ENCODE measurements around the gene NPBWR2. TPM values are rescaled to one million over a fixed set of nuclear protein-coding genes. Genes with fewer than 3 reads are reported as not detected.

Gene NPBWR2
- total and polyA plus RNA-seq, 2 experiments from 2014 or later = not detected

DNA sequence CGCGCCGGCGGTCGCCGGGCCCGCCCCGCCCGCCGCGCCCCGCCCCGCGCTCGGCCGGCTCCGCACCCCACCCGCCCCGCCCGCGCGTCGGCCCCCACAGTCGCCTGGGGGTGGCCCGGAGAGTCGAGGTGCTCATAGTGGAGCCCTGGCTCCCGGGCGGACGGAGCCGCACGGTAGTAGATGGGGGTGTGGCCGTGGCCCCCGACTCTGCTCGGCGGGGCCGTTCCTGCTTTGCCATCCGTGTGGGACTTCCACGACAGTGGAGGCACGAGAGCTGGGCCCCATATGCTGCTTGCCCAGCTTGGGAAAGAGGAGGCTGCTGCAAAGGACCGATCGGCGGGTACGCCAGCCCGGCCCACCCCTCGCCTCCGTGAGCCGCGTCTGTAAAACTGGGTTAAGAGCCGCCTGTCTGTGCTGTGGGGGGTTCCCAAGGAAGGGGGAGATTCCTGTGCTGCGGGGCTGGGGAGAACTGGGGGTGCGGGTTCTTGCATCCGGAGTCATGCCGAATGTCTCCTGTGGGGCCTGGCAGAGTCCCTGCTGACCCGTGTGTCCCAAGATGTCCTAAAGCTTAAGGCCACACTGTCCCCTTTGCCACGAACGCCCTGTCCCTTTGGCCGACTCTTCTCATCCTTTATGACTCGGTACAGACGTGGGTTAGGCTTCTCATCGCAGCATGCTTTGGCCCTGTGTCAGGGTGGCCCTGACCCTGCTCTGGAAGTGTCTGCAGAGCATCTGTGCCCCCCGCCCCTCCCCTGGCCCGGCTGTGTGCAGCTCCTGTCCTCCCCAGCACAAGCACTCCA lies 27.2 kb downstream of the NPBWR2 start, which contains the start of gene OPRL1:
TSS of gene OPRL1 (plus strand) at position 70 of the 800 bp plus-strand sequence. CDS start 12,639 bp downstream, outside the sequence.
- H3K9me2 ChIP-seq (ENCODE audit: insufficient read depth) = no peaks in the 10 kb centered on the region
- peaks cover 43% of the 10 kb centered on the region for H3K27me3 ChIP-seq (ENCODE audit: insufficient read depth)
- Mint-ChIP-seq H3K4me1 (peaks cover 33% of the 10 kb centered on the region), H3K27me3 (ENCODE audit: insufficient read depth, low read depth, poor library complexity) (peaks cover 42% of the 10 kb centered on the region), H3K9me3 (0 out of 3 replicates have a peak, but pooled peaks cover 3% of the 10 kb centered on the region), H3K4me3 (peak within 1 kb of the TSS; percentile 77), H3K27ac (no peak within 1 kb of the TSS), H3K36me3 (ENCODE audit: low read depth) (no peaks in the 10 kb centered on the region; the same call in 2 of the 3 replicates)
- no peaks in the 10 kb centered on the region for H4K20me1 ChIP-seq (replicated peaks; ENCODE audit: insufficient read depth)
- no peak for TF ChIP-seq ZNF114 (CRISPR knock-in tag; IDR thresholded peaks at IDR 0.05)
- TF ChIP-seq NANOG (IDR thresholded peaks at IDR 0.05; ENCODE audit: borderline replicate concordance) = no peak
- TF ChIP-seq, protein P1, sequence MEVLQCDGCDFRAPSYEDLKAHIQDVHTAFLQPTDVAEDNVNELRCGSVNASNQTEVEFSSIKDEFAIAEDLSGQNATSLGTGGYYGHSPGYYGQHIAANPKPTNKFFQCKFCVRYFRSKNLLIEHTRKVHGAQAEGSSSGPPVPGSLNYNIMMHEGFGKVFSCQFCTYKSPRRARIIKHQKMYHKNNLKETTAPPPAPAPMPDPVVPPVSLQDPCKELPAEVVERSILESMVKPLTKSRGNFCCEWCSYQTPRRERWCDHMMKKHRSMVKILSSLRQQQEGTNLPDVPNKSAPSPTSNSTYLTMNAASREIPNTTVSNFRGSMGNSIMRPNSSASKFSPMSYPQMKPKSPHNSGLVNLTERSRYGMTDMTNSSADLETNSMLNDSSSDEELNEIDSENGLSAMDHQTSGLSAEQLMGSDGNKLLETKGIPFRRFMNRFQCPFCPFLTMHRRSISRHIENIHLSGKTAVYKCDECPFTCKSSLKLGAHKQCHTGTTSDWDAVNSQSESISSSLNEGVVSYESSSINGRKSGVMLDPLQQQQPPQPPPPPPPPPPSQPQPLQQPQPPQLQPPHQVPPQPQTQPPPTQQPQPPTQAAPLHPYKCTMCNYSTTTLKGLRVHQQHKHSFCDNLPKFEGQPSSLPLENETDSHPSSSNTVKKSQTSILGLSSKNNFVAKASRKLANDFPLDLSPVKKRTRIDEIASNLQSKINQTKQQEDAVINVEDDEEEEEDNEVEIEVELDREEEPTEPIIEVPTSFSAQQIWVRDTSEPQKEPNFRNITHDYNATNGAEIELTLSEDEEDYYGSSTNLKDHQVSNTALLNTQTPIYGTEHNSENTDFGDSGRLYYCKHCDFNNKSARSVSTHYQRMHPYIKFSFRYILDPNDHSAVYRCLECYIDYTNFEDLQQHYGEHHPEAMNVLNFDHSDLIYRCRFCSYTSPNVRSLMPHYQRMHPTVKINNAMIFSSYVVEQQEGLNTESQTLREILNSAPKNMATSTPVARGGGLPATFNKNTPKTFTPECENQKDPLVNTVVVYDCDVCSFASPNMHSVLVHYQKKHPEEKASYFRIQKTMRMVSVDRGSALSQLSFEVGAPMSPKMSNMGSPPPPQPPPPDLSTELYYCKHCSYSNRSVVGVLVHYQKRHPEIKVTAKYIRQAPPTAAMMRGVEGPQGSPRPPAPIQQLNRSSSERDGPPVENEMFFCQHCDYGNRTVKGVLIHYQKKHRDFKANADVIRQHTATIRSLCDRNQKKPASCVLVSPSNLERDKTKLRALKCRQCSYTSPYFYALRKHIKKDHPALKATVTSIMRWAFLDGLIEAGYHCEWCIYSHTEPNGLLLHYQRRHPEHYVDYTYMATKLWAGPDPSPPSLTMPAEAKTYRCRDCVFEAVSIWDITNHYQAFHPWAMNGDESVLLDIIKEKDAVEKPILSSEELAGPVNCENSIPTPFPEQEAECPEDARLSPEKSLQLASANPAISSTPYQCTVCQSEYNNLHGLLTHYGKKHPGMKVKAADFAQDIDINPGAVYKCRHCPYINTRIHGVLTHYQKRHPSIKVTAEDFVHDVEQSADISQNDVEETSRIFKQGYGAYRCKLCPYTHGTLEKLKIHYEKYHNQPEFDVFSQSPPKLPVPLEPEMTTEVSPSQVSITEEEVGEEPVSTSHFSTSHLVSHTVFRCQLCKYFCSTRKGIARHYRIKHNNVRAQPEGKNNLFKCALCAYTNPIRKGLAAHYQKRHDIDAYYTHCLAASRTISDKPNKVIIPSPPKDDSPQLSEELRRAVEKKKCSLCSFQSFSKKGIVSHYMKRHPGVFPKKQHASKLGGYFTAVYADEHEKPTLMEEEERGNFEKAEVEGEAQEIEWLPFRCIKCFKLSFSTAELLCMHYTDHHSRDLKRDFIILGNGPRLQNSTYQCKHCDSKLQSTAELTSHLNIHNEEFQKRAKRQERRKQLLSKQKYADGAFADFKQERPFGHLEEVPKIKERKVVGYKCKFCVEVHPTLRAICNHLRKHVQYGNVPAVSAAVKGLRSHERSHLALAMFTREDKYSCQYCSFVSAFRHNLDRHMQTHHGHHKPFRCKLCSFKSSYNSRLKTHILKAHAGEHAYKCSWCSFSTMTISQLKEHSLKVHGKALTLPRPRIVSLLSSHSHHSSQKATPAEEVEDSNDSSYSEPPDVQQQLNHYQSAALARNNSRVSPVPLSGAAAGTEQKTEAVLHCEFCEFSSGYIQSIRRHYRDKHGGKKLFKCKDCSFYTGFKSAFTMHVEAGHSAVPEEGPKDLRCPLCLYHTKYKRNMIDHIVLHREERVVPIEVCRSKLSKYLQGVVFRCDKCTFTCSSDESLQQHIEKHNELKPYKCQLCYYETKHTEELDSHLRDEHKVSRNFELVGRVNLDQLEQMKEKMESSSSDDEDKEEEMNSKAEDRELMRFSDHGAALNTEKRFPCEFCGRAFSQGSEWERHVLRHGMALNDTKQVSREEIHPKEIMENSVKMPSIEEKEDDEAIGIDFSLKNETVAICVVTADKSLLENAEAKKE (CRISPR knock-in tag; IDR thresholded peaks at IDR 0.05) = no peak
- TF ChIP-seq, protein P2, sequence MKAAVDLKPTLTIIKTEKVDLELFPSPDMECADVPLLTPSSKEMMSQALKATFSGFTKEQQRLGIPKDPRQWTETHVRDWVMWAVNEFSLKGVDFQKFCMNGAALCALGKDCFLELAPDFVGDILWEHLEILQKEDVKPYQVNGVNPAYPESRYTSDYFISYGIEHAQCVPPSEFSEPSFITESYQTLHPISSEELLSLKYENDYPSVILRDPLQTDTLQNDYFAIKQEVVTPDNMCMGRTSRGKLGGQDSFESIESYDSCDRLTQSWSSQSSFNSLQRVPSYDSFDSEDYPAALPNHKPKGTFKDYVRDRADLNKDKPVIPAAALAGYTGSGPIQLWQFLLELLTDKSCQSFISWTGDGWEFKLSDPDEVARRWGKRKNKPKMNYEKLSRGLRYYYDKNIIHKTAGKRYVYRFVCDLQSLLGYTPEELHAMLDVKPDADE (IDR thresholded peaks at IDR 0.05) = no peak
- 0 out of 2 replicates have a peak, but pooled peaks cover 7% of the 10 kb centered on the region for H3F3A ChIP-seq (replicated peaks; ENCODE audit: low read depth)
- H3K79me2 ChIP-seq (replicated peaks; ENCODE audit: insufficient read depth) = no peaks in the 10 kb centered on the region
- H3K27ac ChIP-seq (ENCODE audit: low read depth) = no peak within 1 kb of the TSS
- no peaks in the 10 kb centered on the region for H3K36me3 ChIP-seq (ENCODE audit: insufficient read depth)
- peak within 1 kb of the TSS; percentile 93 for H2AFZ ChIP-seq
- peaks cover 26% of the 10 kb centered on the region; the same call in 1 of the 2 replicates for H3K4me1 ChIP-seq (ENCODE audit: insufficient read depth)
- H3K4me2 ChIP-seq = peak within 1 kb of the TSS; percentile 88
- ATAC-seq = peak; percentile 0; the same call in 1 of the 3 replicates
- peak; percentile 47 for DNase-seq (ENCODE audit: low spot score)
- peak within 1 kb of the TSS; percentile 75 for H3K4me3 ChIP-seq

Data from GM23338 (cell line).